ENCODE results near the gene SEL1L3. TPM values are rescaled to one million over a fixed set of nuclear protein-coding genes. Genes with fewer than 3 reads are reported as not detected.

Gene SEL1L3
- total and polyA plus RNA-seq, 2 donors (not counting 3 experiments of a cell fraction or from before 2014, with no cell fraction given): 53.4 to 122 TPM

DNA sequence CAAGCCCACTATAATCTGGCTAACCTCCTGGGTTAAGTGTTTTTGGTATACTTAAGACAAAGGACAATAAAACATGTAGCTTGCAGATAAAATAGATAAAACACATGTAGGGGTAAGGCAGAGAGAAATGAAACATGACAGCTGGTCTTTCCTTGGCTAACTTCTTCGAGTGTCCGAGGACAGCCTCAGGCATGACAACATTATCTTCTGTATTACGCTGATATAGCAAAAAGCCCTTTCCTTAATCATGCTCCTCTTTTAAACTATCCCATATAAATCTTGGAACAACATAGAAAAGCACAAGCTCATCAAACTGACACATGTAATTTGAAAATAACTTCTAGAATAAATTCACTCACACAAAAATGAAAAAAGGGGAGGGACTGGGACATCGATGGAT lies 91.1 kb downstream of the SEL1L3 start:
- intact Hi-C loops (cut with micrococcal nuclease) (no loop called here), dilution Hi-C loops (cut with MboI; ENCODE audit: extremely low pct_ligation_motif_present, low sequenced_read_pairs) (no loop called here)
- Histone ChIP-seq H3K4me3 (replicated peaks in 1 of 3; ENCODE audit: insufficient read depth in 1 of 3, low read depth in 1 of 3, low read length in 3 of 3) (no peak overlapping the region), H3K9me1 (replicated peaks; ENCODE audit: control insufficient read depth, extremely low read depth, insufficient read depth, low read length) (no peaks in the 10 kb centered on the region), H3K9ac (replicated peaks; ENCODE audit: extremely low read depth, insufficient read depth, low read length) (no peak overlapping the region), H3K4me1 (ENCODE audit: control insufficient read depth, extremely low read depth, insufficient read depth, low read length) (no peaks in the 10 kb centered on the region), H3K36me3 (ENCODE audit: control insufficient read depth in 2 of 2, extremely low read depth in 1 of 2, insufficient read depth in 2 of 2, low read length in 2 of 2) (peaks cover 5% of the 10 kb centered on the region in 2 experiments), H2AFZ (ENCODE audit: low read depth, low read length) (no peak overlapping the region), H3K9me3 (replicated peaks; ENCODE audit: control insufficient read depth, insufficient read depth, low read length) (no peaks in the 10 kb centered on the region), H3K79me2 (ENCODE audit: control insufficient read depth, insufficient read depth, low read length) (no peaks in the 10 kb centered on the region), H3K27me3 (ENCODE audit: control insufficient read depth in 2 of 2, insufficient read depth in 2 of 2, low read length in 2 of 2) (no peaks in the 10 kb centered on the region), H4K20me1 (replicated peaks; ENCODE audit: control insufficient read depth, extremely low read depth, insufficient read depth, low read length) (no peaks in the 10 kb centered on the region), H3K27ac (ENCODE audit: insufficient read depth, low read depth, low read length) (no peak overlapping the region), H3K4me2 (ENCODE audit: insufficient read depth, low read length) (no peak overlapping the region)
- BruUV-seq (replicated peaks): no TSS peak
- TF ChIP-seq GATA2 (IDR thresholded peaks at IDR 0.05; ENCODE audit: insufficient read depth, insufficient read length, low read depth, low read length) (no peak), POLR2AphosphoS5 (IDR thresholded peaks at IDR 0.05; ENCODE audit: insufficient read depth, low read depth, low read length) (no peak), POLR2A (IDR thresholded peaks at IDR 0.05; ENCODE audit: low read depth, low read length) (no peak), FOS (IDR thresholded peaks at IDR 0.05; ENCODE audit: borderline replicate concordance, insufficient read depth, low read length) (no peak), JUN (IDR thresholded peaks at IDR 0.05; ENCODE audit: borderline replicate concordance, insufficient read depth, insufficient read length, low read depth) (no peak), EZH2 (IDR thresholded peaks at IDR 0.05; ENCODE audit: borderline replicate concordance, low read depth, low read length, severe bottlenecking) (no peak), MYC (IDR thresholded peaks at IDR 0.05; ENCODE audit: low read depth, low read length) (no peak)
- TF ChIP-seq, protein P1, sequence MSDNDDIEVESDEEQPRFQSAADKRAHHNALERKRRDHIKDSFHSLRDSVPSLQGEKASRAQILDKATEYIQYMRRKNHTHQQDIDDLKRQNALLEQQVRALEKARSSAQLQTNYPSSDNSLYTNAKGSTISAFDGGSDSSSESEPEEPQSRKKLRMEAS (IDR thresholded peaks at IDR 0.05; ENCODE audit: insufficient read depth, insufficient read length): no peak
- TF ChIP-seq, protein P2, sequence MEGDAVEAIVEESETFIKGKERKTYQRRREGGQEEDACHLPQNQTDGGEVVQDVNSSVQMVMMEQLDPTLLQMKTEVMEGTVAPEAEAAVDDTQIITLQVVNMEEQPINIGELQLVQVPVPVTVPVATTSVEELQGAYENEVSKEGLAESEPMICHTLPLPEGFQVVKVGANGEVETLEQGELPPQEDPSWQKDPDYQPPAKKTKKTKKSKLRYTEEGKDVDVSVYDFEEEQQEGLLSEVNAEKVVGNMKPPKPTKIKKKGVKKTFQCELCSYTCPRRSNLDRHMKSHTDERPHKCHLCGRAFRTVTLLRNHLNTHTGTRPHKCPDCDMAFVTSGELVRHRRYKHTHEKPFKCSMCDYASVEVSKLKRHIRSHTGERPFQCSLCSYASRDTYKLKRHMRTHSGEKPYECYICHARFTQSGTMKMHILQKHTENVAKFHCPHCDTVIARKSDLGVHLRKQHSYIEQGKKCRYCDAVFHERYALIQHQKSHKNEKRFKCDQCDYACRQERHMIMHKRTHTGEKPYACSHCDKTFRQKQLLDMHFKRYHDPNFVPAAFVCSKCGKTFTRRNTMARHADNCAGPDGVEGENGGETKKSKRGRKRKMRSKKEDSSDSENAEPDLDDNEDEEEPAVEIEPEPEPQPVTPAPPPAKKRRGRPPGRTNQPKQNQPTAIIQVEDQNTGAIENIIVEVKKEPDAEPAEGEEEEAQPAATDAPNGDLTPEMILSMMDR (IDR thresholded peaks at IDR 0.05; ENCODE audit: extremely low read depth in 1 of 2, insufficient read depth in 1 of 2, low read depth in 1 of 2, low read length in 2 of 2): no peak
- no peak for FAIRE-seq
- POLR2A ChIA-PET: no interaction called here
- CTCF ChIA-PET: interaction anchor here (0.6 to 9.2 kb wide), 3 partner anchors 21 to 329 kb away, joined by 3 to 414 read pairs (median 3); no protein-coding TSS in a partner anchor
- no peak for DNase-seq (ENCODE audit: low read depth, low spot score)

Data from endothelial cell of umbilical vein (primary cell).